K562 (cell line): ENCODE data around the gene GLIPR2. TPM values are rescaled to one million over a fixed set of nuclear protein-coding genes. Genes with fewer than 3 reads are reported as not detected.
A peak's percentile ranks its signal among the peaks of the same experiment; 100 is the strongest.

Experiments
- ATAC-seq: fragments of 200-7000 bp; cut with Tn5 transposase; 3 replicates; pipeline ENCODE4 v1.9.1; 2020; ENCODE audit warnings: moderate library complexity
- BruUV-seq: library from RNA; stranded (reverse); fragments of 400-500 nt; replicated peaks from 2 replicates; lab custom pipeline; 2021; lab: Mats Ljungman, UMichigan
- CTCF ChIA-PET: fragments of 300-600 bp; formaldehyde crosslinking; extraction: SDS; loops from one replicate; lab custom pipeline; 2021; ENCODE audit warnings: low intra/inter-chr PET ratio; lab: Yijun Ruan, JAX
- POLR2A ChIA-PET: fragments of 300-600, 350-650 bp; sonication (Branson Sonifier 250); formaldehyde crosslinking; extraction: SDS; loops from one replicate; lab custom pipeline; 2021; ENCODE audit warnings: antibody characterized with exemption, inconsistent platforms; lab: Yijun Ruan, JAX
- DNase-seq, 4 experiments: peaks; one replicate each; pipeline versions ENCODE4 v3.0.0 to v3.0.0-alpha.2; 2011 to 2018; ENCODE audit warnings: low spot score in 3 of 4, mixed read lengths in 3 of 4; ENCODE audit errors: extremely low read depth in 1 of 4
- FAIRE-seq: peaks from 2 replicates; lab custom pipeline; 2011; peaks lifted over from hg19 to GRCh38; lab: Jason Lieb, UNC
- H2AFZ ChIP-seq: 2 replicates; pipeline ENCODE4 v1.6.0; 2011; ENCODE audit warnings: low read depth, low read length, control low read depth, inconsistent platforms
- H3K27ac ChIP-seq: fragments of 200-600 bp; 3 replicates; pipeline ENCODE4 v1.8.0; 2011; ENCODE audit warnings: low read depth, mild to moderate bottlenecking, control low read depth, inconsistent platforms, low read length, moderate library complexity, mixed read lengths; ENCODE audit errors: extremely low read depth
- H3K27me3 ChIP-seq, 2 experiments: fragments of 300-600 bp in 1 of 2; 2 replicates in 1 of 2; 3 replicates in 1 of 2; pipeline versions ENCODE4 v1.6.0 to v1.8.0; 2011; ENCODE audit warnings: inconsistent platforms in 2 of 2, low read length in 2 of 2, mild to moderate bottlenecking in 1 of 2, mixed read lengths in 1 of 2, moderate library complexity in 1 of 2; ENCODE audit not compliant: control insufficient read depth in 2 of 2, insufficient read depth in 2 of 2
- H3K36me3 ChIP-seq: fragments of 300-600 bp; 3 replicates; pipeline ENCODE4 v1.8.0; 2011; ENCODE audit warnings: mild to moderate bottlenecking, low read length, inconsistent platforms; ENCODE audit not compliant: control insufficient read depth, insufficient read depth
- H3K4me1 ChIP-seq, 2 experiments: fragments of 200-600 bp in 1 of 2; replicated peaks in 1 of 2; 2 replicates in 1 of 2; 3 replicates in 1 of 2; pipeline versions ENCODE4 v1.5.1 to v1.8.0; 2011; ENCODE audit warnings: inconsistent platforms in 2 of 2, low read length in 2 of 2, mild to moderate bottlenecking in 1 of 2, mixed read lengths in 1 of 2, moderate library complexity in 1 of 2; ENCODE audit not compliant: control insufficient read depth in 2 of 2, insufficient read depth in 2 of 2
- H3K4me2 ChIP-seq: 2 replicates; pipeline ENCODE4 v1.6.1; 2011; ENCODE audit warnings: low read length, control low read depth, inconsistent platforms, mixed read lengths; ENCODE audit not compliant: insufficient read depth
- H3K4me3 ChIP-seq: fragments of 200-600 bp; sonication (generic), shearing (Covaris generic); 2 replicates; pipeline ENCODE4 v1.5.1; 2016; ENCODE audit warnings: control low read depth, inconsistent platforms
- H3K79me2 ChIP-seq: fragments of 200-600 bp; 3 replicates; pipeline ENCODE4 v1.8.0; 2011; ENCODE audit warnings: low read length, inconsistent platforms; ENCODE audit not compliant: control insufficient read depth, insufficient read depth
- H3K9ac ChIP-seq, 2 experiments: 2 replicates each; pipeline versions ENCODE4 v1.6.0 to v1.6.1; 2011; ENCODE audit warnings: low read depth in 2 of 2, low read length in 2 of 2, control low read depth in 1 of 2, inconsistent platforms in 1 of 2, mild to moderate bottlenecking in 1 of 2, mixed read lengths in 1 of 2; ENCODE audit not compliant: insufficient read depth in 1 of 2
- H3K9me1 ChIP-seq: one replicate; pipeline ENCODE4 v1.6.0; 2011; ENCODE audit warnings: inconsistent platforms, mild to moderate bottlenecking, low read length, moderate library complexity; ENCODE audit not compliant: control insufficient read depth, insufficient read depth
- H3K9me3 ChIP-seq: replicated peaks from 2 replicates; pipeline ENCODE4 v1.5.1; 2011; ENCODE audit warnings: low read depth, low read length, inconsistent platforms; ENCODE audit not compliant: control insufficient read depth, insufficient read depth
- H4K20me1 ChIP-seq: replicated peaks from 2 replicates; pipeline ENCODE4 v1.6.1; 2011; ENCODE audit warnings: low read length, inconsistent platforms, mixed read lengths; ENCODE audit not compliant: control insufficient read depth, insufficient read depth
- BDP1 ChIP-seq: IDR thresholded peaks from 3 replicates; pipeline ENCODE4 v1.6.1; 2011; ENCODE audit not compliant: insufficient read length, insufficient read depth
- CEBPG ChIP-seq, 3 experiments: fragments of 200-800 bp in 1 of 3; sonication (Bioruptor generic) in 1 of 3; sonication (generic) in 1 of 3; formaldehyde crosslinking in 1 of 3; IDR thresholded peaks in 2 of 3; conservative IDR thresholded peaks in 1 of 3; 2 replicates each; pipeline versions ENCODE4 v1.6.1 to v1.8.0; 2016 to 2022; ENCODE audit warnings: missing compliant biosample characterization in 2 of 3, missing genetic modification characterization in 2 of 3, mild to moderate bottlenecking in 1 of 3, missing genetic modification reagents in 1 of 3
- HNRNPLL ChIP-seq: fragments of 200-400 bp; formaldehyde crosslinking; IDR thresholded peaks from 2 replicates; pipeline ENCODE4 v1.6.1; 2017; ENCODE audit warnings: low read length, low read depth, mild to moderate bottlenecking; ENCODE audit not compliant: poor library complexity, severe bottlenecking
- L3MBTL2 ChIP-seq: fragments of 450-650 bp; IDR thresholded peaks from 2 replicates; pipeline ENCODE4 v1.6.1; 2016; ENCODE audit warnings: mild to moderate bottlenecking, moderate library complexity
- PHF8 ChIP-seq: fragments of 200-600 bp; sonication (generic); IDR thresholded peaks from 2 replicates; pipeline ENCODE4 v1.6.1; 2012; ENCODE audit warnings: mixed run types, mild to moderate bottlenecking, inconsistent platforms, low read length, moderate library complexity, borderline replicate concordance
- SAP30 ChIP-seq: fragments of 200-600 bp; sonication (generic); IDR thresholded peaks from 2 replicates; pipeline ENCODE4 v1.6.1; 2012; ENCODE audit warnings: borderline replicate concordance, low read depth, mild to moderate bottlenecking, moderate library complexity, low read length, control low read depth, inconsistent platforms; ENCODE audit not compliant: insufficient read depth, poor library complexity, severe bottlenecking
- TAF1 ChIP-seq: IDR thresholded peaks from 2 replicates; pipeline ENCODE4 v1.6.1; 2011; ENCODE audit warnings: mild to moderate bottlenecking, low read length, moderate library complexity; ENCODE audit not compliant: insufficient read depth, control insufficient read depth, severe bottlenecking; ENCODE audit errors: extremely low read depth
- ZNF444 ChIP-seq: fragments of 250-450 bp; sonication (Bioruptor Pico); IDR thresholded peaks from 2 replicates; pipeline ENCODE4 v1.4.0; 2020; ENCODE audit warnings: mild to moderate bottlenecking, moderate library complexity
- whole genome bisulfite sequencing: fragments of 100-300 bp; shearing (Covaris generic); methylation state at CpG from one replicate; pipeline ENCODE4 v1.1.6; 2016; ENCODE audit warnings: low coverage, mixed read lengths; ENCODE audit not compliant: insufficient coverage; ENCODE audit errors: missing lambda C conversion rate; 5-methylcytosine and 5-hydroxymethylcytosine counted together
- in situ Hi-C: fragments of 300-500 bp; cut with MboI; formaldehyde crosslinking; loops from 4 replicates; pipeline ENCODE4 v1.15.0; 2018; ENCODE audit warnings: inconsistent platforms, mixed read lengths
- intact Hi-C: fragments of 100-400 bp; cut with micrococcal nuclease; formaldehyde crosslinking; loops from 2 replicates; pipeline ENCODE4 v1.14.2; 2022
- polyA plus RNA-seq, 8 experiments: library from polyadenylated mRNA; depleted of rRNA in 4 of 8; stranded (reverse) in 5 of 8; unstranded in 3 of 8; fragments of >200 nt; fragmentation: Nextera tagmentation in 2 of 8; fragmentation: Illumina TruSeq in 1 of 8; extraction: Ambion mirVana in 2 of 8; extraction: Trizol in 1 of 8; gene quantifications; 2 replicates each; pipeline versions ENCODE4 v1.2.1 to v1.2.3, GENCODE V29; 2011 to 2014; ENCODE audit warnings: inconsistent platforms in 1 of 8, missing spikeins in 1 of 8
- total RNA-seq, 7 experiments: library from RNA; depleted of rRNA in 6 of 7; stranded (reverse); fragments of >200 nt in 6 of 7; fragmentation: Illumina TruSeq in 2 of 7; extraction: Trizol in 2 of 7; gene quantifications; 2 replicates each; pipeline versions ENCODE4 v1.2.1 to v1.2.3, GENCODE V29; 2011 to 2021; ENCODE audit warnings: low replicate concordance in 1 of 7
- TF ChIP-seq, protein P1 (sequence below): fragments of 250-450 bp; sonication (Bioruptor Pico); IDR thresholded peaks from 2 replicates; pipeline ENCODE4 v1.9.0; 2021; ENCODE audit warnings: mild to moderate bottlenecking
- TF ChIP-seq, protein P2 (sequence below), 2 experiments: fragments of 450-650 bp in 1 of 2; sonication (generic) in 1 of 2; formaldehyde crosslinking in 1 of 2; IDR thresholded peaks in 1 of 2; conservative IDR thresholded peaks in 1 of 2; 2 replicates each; pipeline versions ENCODE4 v1.6.1 to v1.8.1; 2016 to 2023; ENCODE audit warnings: mild to moderate bottlenecking in 2 of 2, moderate library complexity in 2 of 2, inconsistent platforms in 1 of 2, missing genetic modification reagents in 1 of 2
- TF ChIP-seq, protein P3 (sequence below): fragments of 250-450 bp; sonication (Bioruptor Pico); IDR thresholded peaks from 2 replicates; pipeline ENCODE4 v1.5.0; 2020; ENCODE audit warnings: mild to moderate bottlenecking, borderline replicate concordance

The GLIPR2 gene
- total and polyA plus RNA-seq, 9 of the 15 experiments (the other 6 are each of a cell fraction or from before 2014, with no cell fraction given) = 1.4 to 8.8 (median 2.9) TPM

DNA sequence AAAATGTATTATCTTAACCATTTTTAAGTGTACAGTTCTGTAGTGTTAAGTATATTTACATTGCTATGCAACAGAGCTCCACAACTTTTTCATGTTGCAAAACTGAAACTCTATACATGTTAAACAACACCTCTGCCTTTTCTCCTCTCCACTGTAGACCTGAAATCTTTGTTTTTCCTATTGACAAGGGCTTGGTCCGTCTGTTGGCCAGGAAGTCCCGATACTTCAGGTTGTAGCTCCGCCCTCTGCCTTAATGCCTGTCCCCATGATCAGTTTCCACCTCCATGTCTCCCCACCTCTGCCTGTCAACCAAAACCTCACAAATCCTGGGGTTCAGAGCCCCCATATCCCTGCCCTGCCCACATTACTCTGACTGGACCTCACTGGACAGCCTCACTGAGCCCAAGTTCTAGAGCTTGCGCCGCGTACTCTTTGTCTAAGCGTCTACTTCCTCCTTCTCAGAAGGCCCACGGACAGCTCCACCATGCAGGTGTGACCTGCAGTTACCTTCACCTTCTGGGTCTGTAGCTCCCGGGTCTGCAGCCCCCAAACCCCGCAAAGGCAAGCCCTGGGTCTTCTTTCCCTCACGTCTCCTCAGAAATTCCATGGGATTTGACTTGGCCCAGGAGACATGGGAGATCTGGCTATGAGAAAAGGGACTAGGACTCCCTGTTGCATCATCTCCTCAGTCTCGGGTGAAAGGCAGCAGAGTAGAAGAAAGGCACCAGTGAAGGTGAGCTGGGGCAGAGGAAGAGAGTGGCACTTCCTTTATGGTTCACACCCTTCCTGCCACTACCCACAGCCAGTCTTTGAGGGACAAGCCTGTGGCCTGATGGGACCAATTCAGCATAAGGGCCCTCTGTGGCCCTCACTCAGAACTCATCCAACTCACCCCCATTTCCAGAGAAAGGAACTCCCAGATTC is 8.0 kb downstream of the GLIPR2 start:
- intact Hi-C loops = no loop called here
- Histone ChIP-seq H3K4me2 (no peak overlapping the region), H3K27me3 (no peaks in the 10 kb centered on the region), H3K9me1 (no peaks in the 10 kb centered on the region), H3K9me3 (no peaks in the 10 kb centered on the region), H3K27ac (no peak overlapping the region), H3K4me3 (no peak overlapping the region)
- ATAC-seq (no peak), FAIRE-seq (no peak)
- no peak for TF ChIP-seq HNRNPLL
- peak; percentile 69; the same call in 1 of the 2 replicates for TF ChIP-seq CEBPG (CRISPR knock-in tag; IDR thresholded peaks at IDR 0.05)
- peak in 1 of 2 experiments; percentile 77; a peak in 2 of 4 replicates for TF ChIP-seq CEBPG (tag; conservative IDR thresholded peaks at IDR 0.05 in 1 of 2, IDR thresholded peaks at IDR 0.05 in 1 of 2)
- TF ChIP-seq SAP30 = no peak
- TF ChIP-seq TAF1 = no peak
- TF ChIP-seq, protein P1, sequence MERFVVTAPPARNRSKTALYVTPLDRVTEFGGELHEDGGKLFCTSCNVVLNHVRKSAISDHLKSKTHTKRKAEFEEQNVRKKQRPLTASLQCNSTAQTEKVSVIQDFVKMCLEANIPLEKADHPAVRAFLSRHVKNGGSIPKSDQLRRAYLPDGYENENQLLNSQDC = no peak
- no peak for TF ChIP-seq BDP1
- TF ChIP-seq PHF8 = no peak
- TF ChIP-seq, protein P2, sequence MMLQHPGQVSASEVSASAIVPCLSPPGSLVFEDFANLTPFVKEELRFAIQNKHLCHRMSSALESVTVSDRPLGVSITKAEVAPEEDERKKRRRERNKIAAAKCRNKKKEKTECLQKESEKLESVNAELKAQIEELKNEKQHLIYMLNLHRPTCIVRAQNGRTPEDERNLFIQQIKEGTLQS (IDR thresholded peaks at IDR 0.05) = peak; percentile 75
- TF ChIP-seq, protein P2 (CRISPR knock-in tag; conservative IDR thresholded peaks at IDR 0.05) = no peak
- TF ChIP-seq, protein P3, sequence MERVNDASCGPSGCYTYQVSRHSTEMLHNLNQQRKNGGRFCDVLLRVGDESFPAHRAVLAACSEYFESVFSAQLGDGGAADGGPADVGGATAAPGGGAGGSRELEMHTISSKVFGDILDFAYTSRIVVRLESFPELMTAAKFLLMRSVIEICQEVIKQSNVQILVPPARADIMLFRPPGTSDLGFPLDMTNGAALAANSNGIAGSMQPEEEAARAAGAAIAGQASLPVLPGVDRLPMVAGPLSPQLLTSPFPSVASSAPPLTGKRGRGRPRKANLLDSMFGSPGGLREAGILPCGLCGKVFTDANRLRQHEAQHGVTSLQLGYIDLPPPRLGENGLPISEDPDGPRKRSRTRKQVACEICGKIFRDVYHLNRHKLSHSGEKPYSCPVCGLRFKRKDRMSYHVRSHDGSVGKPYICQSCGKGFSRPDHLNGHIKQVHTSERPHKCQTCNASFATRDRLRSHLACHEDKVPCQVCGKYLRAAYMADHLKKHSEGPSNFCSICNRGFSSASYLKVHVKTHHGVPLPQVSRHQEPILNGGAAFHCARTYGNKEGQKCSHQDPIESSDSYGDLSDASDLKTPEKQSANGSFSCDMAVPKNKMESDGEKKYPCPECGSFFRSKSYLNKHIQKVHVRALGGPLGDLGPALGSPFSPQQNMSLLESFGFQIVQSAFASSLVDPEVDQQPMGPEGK (CRISPR knock-in tag) = no peak
- no peak for TF ChIP-seq L3MBTL2
- TF ChIP-seq ZNF444 = no peak
- TF ChIP-seq, all 486 proteins: peak for 2
- POLR2A ChIA-PET = interaction anchor here (0.7 kb wide), 1 partner anchor 19 kb away, joined by 3 read pairs; no protein-coding TSS in a partner anchor
- DNase-seq = no peak
- Histone ChIP-seq H3K4me1 (peaks cover 35 to 54% of the 10 kb centered on the region in 2 experiments; a peak in 4 of 5 replicates), H3K79me2 (peaks cover 3% of the 10 kb centered on the region; the same call in 1 of the 3 replicates), H3K36me3 (no peaks in the 10 kb centered on the region), H2AFZ (peak overlapping the region; percentile 34; the same call in 1 of the 2 replicates), H3K9ac (no peak overlapping the region; a peak in 1 of 4 replicates), H4K20me1 (no peaks in the 10 kb centered on the region)
- in situ Hi-C loops = no loop called here
- CTCF ChIA-PET = no interaction called here
- BruUV-seq = no TSS peak
- WGBS = 47% methylated on average over 7 of the region's 12 CpGs
